ENCODE data around the gene CRYGC.

Gene CRYGC

GRCh38 chr2:208147759-208148158 is 18.1 kb upstream of the CRYGC start:
- Histone ChIP-seq H3K27me3 (replicated peaks; ENCODE audit: insufficient read depth, low read length) (no peaks in the 10 kb centered on the region), H4K20me1 (ENCODE audit: insufficient read depth, low read length) (no peaks in the 10 kb centered on the region), H3K9me3 (replicated peaks; ENCODE audit: insufficient read depth, low read length) (no peaks in the 10 kb centered on the region), H3K79me2 (ENCODE audit: low read length) (no peaks in the 10 kb centered on the region), H3K4me3 (ENCODE audit: low read length) (no peak overlapping the region), H3F3A (ENCODE audit: insufficient read depth, low read length) (no peaks in the 10 kb centered on the region), H3K9ac (ENCODE audit: low read length) (no peak overlapping the region), H2AFZ (ENCODE audit: low read length) (no peak overlapping the region), H3K36me3 (replicated peaks; ENCODE audit: insufficient read depth, low read length) (no peaks in the 10 kb centered on the region), H3K9me2 (replicated peaks; ENCODE audit: insufficient read depth, low read length) (no peaks in the 10 kb centered on the region), H3K4me2 (ENCODE audit: low read depth, low read length) (no peak overlapping the region), H3K4me1 (ENCODE audit: low read length) (no peaks in the 10 kb centered on the region), H3K27ac (ENCODE audit: low read length) (no peak overlapping the region)
- no peak for DNase-seq
- TF ChIP-seq EZH2 (optimal IDR thresholded peaks at IDR 0.05; ENCODE audit: low read depth, low read length), result no peak
- no peak for TF ChIP-seq CTCF (IDR thresholded peaks at IDR 0.05; ENCODE audit: low read length)
- no peak for TF ChIP-seq EZH2phosphoT487 (IDR thresholded peaks at IDR 0.05; ENCODE audit: low read length)

- Histone ChIP-seq H3K9me2 (replicated peaks; ENCODE audit: insufficient read depth, low read length) (no peaks in the 10 kb centered on the region), H3K36me3 (replicated peaks; ENCODE audit: insufficient read depth, low read length) (no peaks in the 10 kb centered on the region), H3K27me3 (replicated peaks; ENCODE audit: insufficient read depth, low read length) (no peaks in the 10 kb centered on the region), H3K9me3 (replicated peaks; ENCODE audit: insufficient read depth, low read length) (no peaks in the 10 kb centered on the region), H2AFZ (ENCODE audit: low read length) (no peak overlapping the region), H3K4me1 (ENCODE audit: low read length) (no peaks in the 10 kb centered on the region), H3F3A (ENCODE audit: insufficient read depth, low read length) (no peaks in the 10 kb centered on the region), H3K27ac (ENCODE audit: low read length) (no peak overlapping the region), H3K4me3 (ENCODE audit: low read length) (no peak overlapping the region), H3K9ac (ENCODE audit: low read length) (no peak overlapping the region), H3K4me2 (ENCODE audit: low read depth, low read length) (no peak overlapping the region), H4K20me1 (ENCODE audit: insufficient read depth, low read length) (no peaks in the 10 kb centered on the region), H3K79me2 (ENCODE audit: low read length) (no peaks in the 10 kb centered on the region)
- TF ChIP-seq EZH2 (optimal IDR thresholded peaks at IDR 0.05; ENCODE audit: low read depth, low read length) (no peak), CTCF (IDR thresholded peaks at IDR 0.05; ENCODE audit: low read length) (no peak), EZH2phosphoT487 (IDR thresholded peaks at IDR 0.05; ENCODE audit: low read length) (no peak)
- DNase-seq, result no peak
These were observed 17.4 kb upstream of the CRYGC start for GRCh38 chr2:208147008-208147407.

- no peak within 1 kb of the TSS for H3K9ac ChIP-seq (ENCODE audit: low read length)
- H3K4me3 ChIP-seq (ENCODE audit: low read length), result no peak within 1 kb of the TSS
- no peaks in the 10 kb centered on the region for H3K79me2 ChIP-seq (ENCODE audit: low read length)
- H3F3A ChIP-seq (ENCODE audit: insufficient read depth, low read length), result no peaks in the 10 kb centered on the region
- no peaks in the 10 kb centered on the region for H3K27me3 ChIP-seq (replicated peaks; ENCODE audit: insufficient read depth, low read length)
- H3K9me2 ChIP-seq (replicated peaks; ENCODE audit: insufficient read depth, low read length), result no peaks in the 10 kb centered on the region
- no peak within 1 kb of the TSS for H3K27ac ChIP-seq (ENCODE audit: low read length)
- no peak within 1 kb of the TSS for H3K4me2 ChIP-seq (ENCODE audit: low read depth, low read length)
- DNase-seq, result no peak
- H3K36me3 ChIP-seq (replicated peaks; ENCODE audit: insufficient read depth, low read length), result no peaks in the 10 kb centered on the region
- no peaks in the 10 kb centered on the region for H4K20me1 ChIP-seq (ENCODE audit: insufficient read depth, low read length)
- TF ChIP-seq EZH2 (optimal IDR thresholded peaks at IDR 0.05; ENCODE audit: low read depth, low read length), result no peak
- no peaks in the 10 kb centered on the region for H3K9me3 ChIP-seq (replicated peaks; ENCODE audit: insufficient read depth, low read length)
- H2AFZ ChIP-seq (ENCODE audit: low read length), result no peak within 1 kb of the TSS
- H3K4me1 ChIP-seq (ENCODE audit: low read length), result no peaks in the 10 kb centered on the region
These were observed 16.4 kb upstream of the CRYGC start, which contains the start of gene CRYGB for GRCh38 chr2:208146006-208146405. TSS of gene CRYGB (minus strand) at chr2:208146158. CDS start at chr2:208146120, 38 bp downstream.

GRCh38 chr2:208142925-208143799 is 13.5 kb upstream of the CRYGC start:
- Histone ChIP-seq H3K4me2 (ENCODE audit: low read depth, low read length) (no peak overlapping the region), H3K27me3 (replicated peaks; ENCODE audit: insufficient read depth, low read length) (no peaks in the 10 kb centered on the region), H3K79me2 (ENCODE audit: low read length) (no peaks in the 10 kb centered on the region), H3K9me3 (replicated peaks; ENCODE audit: insufficient read depth, low read length) (no peaks in the 10 kb centered on the region), H4K20me1 (ENCODE audit: insufficient read depth, low read length) (no peaks in the 10 kb centered on the region), H3F3A (ENCODE audit: insufficient read depth, low read length) (no peaks in the 10 kb centered on the region), H3K4me3 (ENCODE audit: low read length) (no peak overlapping the region), H3K36me3 (replicated peaks; ENCODE audit: insufficient read depth, low read length) (no peaks in the 10 kb centered on the region), H3K9me2 (replicated peaks; ENCODE audit: insufficient read depth, low read length) (no peaks in the 10 kb centered on the region), H3K9ac (ENCODE audit: low read length) (no peak overlapping the region), H2AFZ (ENCODE audit: low read length) (no peak overlapping the region), H3K4me1 (ENCODE audit: low read length) (no peaks in the 10 kb centered on the region), H3K27ac (ENCODE audit: low read length) (no peak overlapping the region)
- no peak for TF ChIP-seq EZH2phosphoT487 (IDR thresholded peaks at IDR 0.05; ENCODE audit: low read length)
- no peak for TF ChIP-seq EZH2 (optimal IDR thresholded peaks at IDR 0.05; ENCODE audit: low read depth, low read length)
- TF ChIP-seq CTCF (IDR thresholded peaks at IDR 0.05; ENCODE audit: low read length), result no peak
- no peak for DNase-seq
